ENCODE data around the gene ULK1. TPM values are rescaled to one million over a fixed set of nuclear protein-coding genes. Genes with fewer than 3 reads are reported as not detected.

Gene ULK1
- total RNA-seq, 2 experiments from 2014 or later = 13.3 to 15.5 TPM

DNA sequence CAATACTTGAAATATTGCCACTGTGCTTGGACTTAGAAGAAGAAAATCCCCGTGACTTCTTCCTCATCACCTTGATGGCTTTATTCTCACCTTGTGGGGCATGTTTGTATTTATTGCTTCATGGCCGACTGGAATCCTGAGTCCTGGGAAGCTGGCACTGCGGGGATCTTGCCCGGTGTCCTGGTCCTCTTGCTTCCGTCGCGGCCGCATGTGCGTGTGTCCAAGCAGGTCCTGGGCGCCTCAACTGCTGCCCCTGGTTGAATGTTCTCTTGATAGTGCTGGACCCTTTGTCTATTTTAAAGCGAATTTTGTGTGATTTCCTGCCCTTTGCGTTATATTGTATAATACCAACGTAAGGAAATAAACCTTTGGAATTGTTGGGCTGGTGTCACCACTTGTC lies 28.4 kb downstream of the ULK1 start:
- Mint-ChIP-seq H3K36me3 (ENCODE audit: low read depth) (no peaks in the 10 kb centered on the region), H3K27me3 (no peaks in the 10 kb centered on the region), H3K9me3 (no peaks in the 10 kb centered on the region), H3K27ac (no peak overlapping the region), H3K4me3 (no peak overlapping the region), H3K4me1 (ENCODE audit: low read depth) (peaks cover 2% of the 10 kb centered on the region)
- ATAC-seq (no peak), DNase-seq (no peak)
- CTCF ChIA-PET = no interaction called here
- POLR2A ChIA-PET = no interaction called here
- TF ChIP-seq, protein P1, sequence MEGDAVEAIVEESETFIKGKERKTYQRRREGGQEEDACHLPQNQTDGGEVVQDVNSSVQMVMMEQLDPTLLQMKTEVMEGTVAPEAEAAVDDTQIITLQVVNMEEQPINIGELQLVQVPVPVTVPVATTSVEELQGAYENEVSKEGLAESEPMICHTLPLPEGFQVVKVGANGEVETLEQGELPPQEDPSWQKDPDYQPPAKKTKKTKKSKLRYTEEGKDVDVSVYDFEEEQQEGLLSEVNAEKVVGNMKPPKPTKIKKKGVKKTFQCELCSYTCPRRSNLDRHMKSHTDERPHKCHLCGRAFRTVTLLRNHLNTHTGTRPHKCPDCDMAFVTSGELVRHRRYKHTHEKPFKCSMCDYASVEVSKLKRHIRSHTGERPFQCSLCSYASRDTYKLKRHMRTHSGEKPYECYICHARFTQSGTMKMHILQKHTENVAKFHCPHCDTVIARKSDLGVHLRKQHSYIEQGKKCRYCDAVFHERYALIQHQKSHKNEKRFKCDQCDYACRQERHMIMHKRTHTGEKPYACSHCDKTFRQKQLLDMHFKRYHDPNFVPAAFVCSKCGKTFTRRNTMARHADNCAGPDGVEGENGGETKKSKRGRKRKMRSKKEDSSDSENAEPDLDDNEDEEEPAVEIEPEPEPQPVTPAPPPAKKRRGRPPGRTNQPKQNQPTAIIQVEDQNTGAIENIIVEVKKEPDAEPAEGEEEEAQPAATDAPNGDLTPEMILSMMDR (IDR thresholded peaks at IDR 0.05) = no peak
- intact Hi-C loops (cut with micrococcal nuclease) = no loop called here

DNA sequence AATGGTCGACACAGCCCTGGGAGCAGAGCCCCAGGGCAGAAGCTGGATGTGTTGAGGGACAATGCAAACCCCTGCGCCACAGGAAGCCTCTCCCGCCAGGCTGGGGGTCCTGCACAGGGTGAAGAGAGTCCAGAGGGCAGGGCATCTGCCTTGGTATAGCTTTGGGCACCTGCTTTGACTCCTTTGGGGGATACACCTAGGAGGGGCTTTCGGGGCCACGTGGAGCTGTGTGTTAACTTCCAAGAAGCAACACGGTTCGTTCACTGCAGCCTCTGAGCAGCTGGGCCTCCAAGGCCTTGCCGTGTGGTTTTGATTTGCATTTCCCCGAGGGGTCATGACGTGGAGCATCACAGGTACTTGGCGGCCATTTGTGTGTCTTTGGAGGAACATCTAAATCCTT lies 28.8 kb downstream of the ULK1 start:
- ATAC-seq = no peak
- POLR2A ChIA-PET = no interaction called here
- no peak for DNase-seq
- Mint-ChIP-seq H3K36me3 (ENCODE audit: low read depth) (no peaks in the 10 kb centered on the region), H3K4me1 (ENCODE audit: low read depth) (peaks cover 5% of the 10 kb centered on the region), H3K27ac (no peak overlapping the region), H3K4me3 (no peak overlapping the region), H3K9me3 (no peaks in the 10 kb centered on the region), H3K27me3 (no peaks in the 10 kb centered on the region)
- CTCF ChIA-PET = no interaction called here
- intact Hi-C loops (cut with micrococcal nuclease) = no loop called here
- TF ChIP-seq, protein P1 (IDR thresholded peaks at IDR 0.05) = no peak

- H3K27me3 Mint-ChIP-seq = no peaks in the 10 kb centered on the region
- no peak for DNase-seq
- ChIA-PET POLR2A (interaction anchor here (1.0 to 1.2 kb wide), 2 partner anchors 23 to 31 kb away, joined by 3 to 6 read pairs; partner anchors contain the start of gene EP400), CTCF (no interaction called here)
- intact Hi-C loops (cut with micrococcal nuclease) = no loop called here
- H3K4me1 Mint-ChIP-seq (ENCODE audit: low read depth) = peaks cover 18% of the 10 kb centered on the region
- peak overlapping the region; percentile 94 for H3K4me3 Mint-ChIP-seq
- peaks cover 20% of the 10 kb centered on the region for H3K36me3 Mint-ChIP-seq (ENCODE audit: low read depth)
- H3K9me3 Mint-ChIP-seq = no peaks in the 10 kb centered on the region
- no peak for ATAC-seq
- TF ChIP-seq, protein P1 (IDR thresholded peaks at IDR 0.05) = no peak
- H3K27ac Mint-ChIP-seq = no peak overlapping the region
Measured at GRCh38 chr12:131927110-131928079, 33.0 kb downstream of the ULK1 start.

DNA sequence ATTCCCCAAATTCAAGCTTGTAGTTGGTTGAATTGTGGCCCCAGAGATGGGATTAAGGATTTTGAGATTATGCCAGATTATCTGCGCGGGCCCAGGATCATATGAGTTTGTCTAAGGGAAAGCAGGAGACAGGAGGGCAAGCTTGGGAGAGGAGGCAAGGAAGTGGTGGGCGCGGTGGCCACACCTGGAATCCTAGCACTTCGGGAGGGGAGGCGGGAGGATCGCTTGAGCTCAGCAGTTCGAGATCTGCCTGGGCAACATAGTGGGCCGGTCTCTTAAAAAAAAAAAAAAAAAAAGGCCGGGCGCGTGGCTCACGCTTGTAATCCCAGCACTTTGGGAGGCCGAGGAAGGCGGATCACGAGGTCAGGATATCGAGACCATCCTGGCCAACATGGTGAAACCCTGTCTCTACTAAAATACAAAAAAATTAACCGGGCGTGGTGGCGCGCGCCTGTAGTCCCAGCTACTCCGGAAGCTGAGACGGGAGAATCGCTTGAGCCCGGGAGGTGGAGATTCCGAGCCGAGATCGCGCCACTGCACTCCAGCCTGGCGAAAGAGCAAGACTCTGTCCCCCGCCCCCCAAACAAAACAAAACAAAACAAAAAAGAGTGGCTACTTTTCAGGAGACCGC lies 33.8 kb downstream of the ULK1 start:
- TF ChIP-seq, protein P1 (IDR thresholded peaks at IDR 0.05) = no peak
- ChIA-PET CTCF (no interaction called here), POLR2A (interaction anchor here (0.7 to 1.9 kb wide), 4 partner anchors 15 to 32 kb away, joined by 3 to 7 read pairs (median 4); partner anchors contain the start of gene EP400)
- peaks cover 20% of the 10 kb centered on the region for H3K4me1 Mint-ChIP-seq (ENCODE audit: low read depth)
- H3K27me3 Mint-ChIP-seq = no peaks in the 10 kb centered on the region
- peak; percentile 6 for ATAC-seq
- peak overlapping the region; percentile 83 for H3K27ac Mint-ChIP-seq
- peak; percentile 47 for DNase-seq
- intact Hi-C loops (cut with micrococcal nuclease) = no loop called here
- H3K9me3 Mint-ChIP-seq = no peaks in the 10 kb centered on the region
- peak overlapping the region; percentile 94 for H3K4me3 Mint-ChIP-seq
- H3K36me3 Mint-ChIP-seq (ENCODE audit: low read depth) = peaks cover 26% of the 10 kb centered on the region

Measured in activated CD8-positive, alpha-beta T cell treated with anti-CD3 and anti-CD28 coated beads for 36 hours (primary cell).